Measurements from ENCODE around the gene CBARP. TPM values are rescaled to one million over a fixed set of nuclear protein-coding genes. Genes with fewer than 3 reads are reported as not detected.

Gene CBARP
- polyA plus RNA-seq, 3 donors: not detected

- H3K27me3 ChIP-seq (ENCODE audit: control insufficient read depth in 2 of 2, insufficient read depth in 2 of 2, low read length in 2 of 2): peaks cover 14 to 50% of the 10 kb centered on the region in 2 donors
- WGBS (ENCODE audit: insufficient coverage): 97% methylated on average over 6 of the region's 12 CpGs
- Mint-ChIP-seq H3K27ac (no peak overlapping the region), H3K9me3 (peaks cover 0 to 15% (median 5%) of the 10 kb centered on the region in 7 donors), H3K4me1 (peaks cover 9% of the 10 kb centered on the region), H3K36me3 (peaks cover 16 to 18% of the 10 kb centered on the region in 2 donors), H3K4me3 (peak overlapping the region in 1 of 2 donors; percentile 83), H3K27me3 (ENCODE audit: low read depth in 3 of 3) (peaks cover 36 to 57% (median 40%) of the 10 kb centered on the region in 3 donors)
- no peaks in the 10 kb centered on the region for H3K79me2 ChIP-seq (ENCODE audit: insufficient read depth, low read length)
- TF ChIP-seq CTCF (IDR thresholded peaks at IDR 0.05): no peak
- peaks cover 0 to 10% of the 10 kb centered on the region in 2 donors for H3K9me3 ChIP-seq (replicated peaks in 1 of 2; ENCODE audit: control insufficient read depth in 1 of 2, insufficient read depth in 1 of 2, low read length in 2 of 2)
- DNase-seq: no peak
- H3K4me3 ChIP-seq (replicated peaks in 1 of 3; ENCODE audit: low read depth in 2 of 3, low read length in 3 of 3): no peak overlapping the region
- H3K9ac ChIP-seq (ENCODE audit: insufficient read depth, low read length, poor library complexity, severe bottlenecking): no peak overlapping the region
- H3K4me1 ChIP-seq (ENCODE audit: control insufficient read depth in 1 of 2, insufficient read depth in 2 of 2, low read length in 2 of 2): no peaks in the 10 kb centered on the region
- intact Hi-C loops (cut with micrococcal nuclease): no loop called here
- no peak overlapping the region for H2AFZ ChIP-seq (ENCODE audit: insufficient read depth, low read depth, low read length, poor library complexity, severe bottlenecking)
- no peak overlapping the region for H3K27ac ChIP-seq (ENCODE audit: low read depth in 1 of 2, low read length in 2 of 2)
- H3K36me3 ChIP-seq (replicated peaks in 1 of 2; ENCODE audit: control insufficient read depth in 1 of 2, insufficient read depth in 2 of 2, low read length in 2 of 2): peaks cover 6 to 9% of the 10 kb centered on the region in 2 donors
- H3K4me2 ChIP-seq (replicated peaks; ENCODE audit: extremely low read depth, low read length, poor library complexity, severe bottlenecking): no peak overlapping the region
- H4K20me1 ChIP-seq (ENCODE audit: insufficient read depth, low read length): peaks cover 14% of the 10 kb centered on the region
Measured at GRCh38 chr19:1283917-1284292, 46.1 kb upstream of the CBARP start.

GRCh38 chr19:1283207-1283916 lies 45.6 kb upstream of the CBARP start:
- Histone ChIP-seq H2AFZ (ENCODE audit: insufficient read depth, low read depth, low read length, poor library complexity, severe bottlenecking) (no peak overlapping the region), H4K20me1 (ENCODE audit: insufficient read depth, low read length) (peaks cover 14% of the 10 kb centered on the region), H3K9me3 (replicated peaks in 1 of 2; ENCODE audit: control insufficient read depth in 1 of 2, insufficient read depth in 1 of 2, low read length in 2 of 2) (peaks cover 0 to 10% of the 10 kb centered on the region in 2 donors), H3K9ac (ENCODE audit: insufficient read depth, low read length, poor library complexity, severe bottlenecking) (no peak overlapping the region), H3K4me2 (replicated peaks; ENCODE audit: extremely low read depth, low read length, poor library complexity, severe bottlenecking) (no peak overlapping the region), H3K27ac (ENCODE audit: low read depth in 1 of 2, low read length in 2 of 2) (no peak overlapping the region), H3K27me3 (ENCODE audit: control insufficient read depth in 2 of 2, insufficient read depth in 2 of 2, low read length in 2 of 2) (peaks cover 14 to 46% of the 10 kb centered on the region in 2 donors), H3K4me3 (replicated peaks in 1 of 3; ENCODE audit: low read depth in 2 of 3, low read length in 3 of 3) (no peak overlapping the region), H3K4me1 (ENCODE audit: control insufficient read depth in 1 of 2, insufficient read depth in 2 of 2, low read length in 2 of 2) (no peaks in the 10 kb centered on the region), H3K36me3 (replicated peaks in 1 of 2; ENCODE audit: control insufficient read depth in 1 of 2, insufficient read depth in 2 of 2, low read length in 2 of 2) (peaks cover 10 to 12% of the 10 kb centered on the region in 2 donors), H3K79me2 (ENCODE audit: insufficient read depth, low read length) (no peaks in the 10 kb centered on the region)
- H3K36me3 Mint-ChIP-seq: peaks cover 20 to 21% of the 10 kb centered on the region in 2 donors
- peaks cover 9% of the 10 kb centered on the region for H3K4me1 Mint-ChIP-seq
- H3K27me3 Mint-ChIP-seq (ENCODE audit: low read depth in 3 of 3): peaks cover 36 to 52% (median 40%) of the 10 kb centered on the region in 3 donors
- peaks cover 0 to 15% (median 5%) of the 10 kb centered on the region in 7 donors for H3K9me3 Mint-ChIP-seq
- intact Hi-C loops (cut with micrococcal nuclease): no loop called here
- TF ChIP-seq CTCF (IDR thresholded peaks at IDR 0.05): no peak
- WGBS (ENCODE audit: insufficient coverage): 75% methylated on average over 20 of the region's 29 CpGs
- no peak overlapping the region for H3K4me3 Mint-ChIP-seq
- no peak for DNase-seq
- H3K27ac Mint-ChIP-seq: no peak overlapping the region
